LNCaP clone FGC (cell line): ENCODE data around the gene SFR1.
"Not testable (repeated sequence)": the region's sequence is repeated elsewhere in the genome, so short reads cannot be mapped to it uniquely, and the experiment has no call there.

ENCODE experiments used
- DNase-seq: peaks from one replicate; pipeline ENCODE4 v3.0.0-alpha.2; 2011; ENCODE audit warnings: low read depth
- H3K4me3 ChIP-seq: 2 replicates; pipeline ENCODE4 v1.5.1; 2011; ENCODE audit warnings: mild to moderate bottlenecking, low read depth, low read length, control low read depth
- TF ChIP-seq, protein P1 (sequence below): IDR thresholded peaks from 2 replicates; pipeline ENCODE4 v1.5.1; 2012; ENCODE audit warnings: mild to moderate bottlenecking; ENCODE audit not compliant: control insufficient read depth, insufficient read depth; ENCODE audit errors: extremely low read depth

SFR1 gene

DNA sequence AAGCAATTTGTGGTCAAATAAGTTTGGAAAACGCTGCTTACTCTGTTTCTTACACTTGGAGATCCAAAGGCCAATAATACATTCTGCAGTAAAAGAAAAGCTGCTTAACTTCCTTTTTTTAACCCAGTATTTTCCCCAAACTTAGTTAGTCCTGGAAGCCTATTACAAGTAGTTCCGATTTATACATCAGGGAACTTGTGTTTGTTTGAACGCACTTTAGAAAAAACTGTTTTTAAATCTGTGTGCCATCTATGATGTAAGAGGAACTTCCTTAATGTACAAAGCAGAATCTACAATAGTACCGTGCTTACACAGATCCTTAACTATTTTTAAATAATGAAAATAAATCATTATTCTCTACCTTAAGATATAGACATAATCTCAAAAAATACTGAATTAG lies 23.0 kb downstream of the SFR1 start:
- no peak overlapping the region for H3K4me3 ChIP-seq
- no peak for DNase-seq
- TF ChIP-seq, protein P1, sequence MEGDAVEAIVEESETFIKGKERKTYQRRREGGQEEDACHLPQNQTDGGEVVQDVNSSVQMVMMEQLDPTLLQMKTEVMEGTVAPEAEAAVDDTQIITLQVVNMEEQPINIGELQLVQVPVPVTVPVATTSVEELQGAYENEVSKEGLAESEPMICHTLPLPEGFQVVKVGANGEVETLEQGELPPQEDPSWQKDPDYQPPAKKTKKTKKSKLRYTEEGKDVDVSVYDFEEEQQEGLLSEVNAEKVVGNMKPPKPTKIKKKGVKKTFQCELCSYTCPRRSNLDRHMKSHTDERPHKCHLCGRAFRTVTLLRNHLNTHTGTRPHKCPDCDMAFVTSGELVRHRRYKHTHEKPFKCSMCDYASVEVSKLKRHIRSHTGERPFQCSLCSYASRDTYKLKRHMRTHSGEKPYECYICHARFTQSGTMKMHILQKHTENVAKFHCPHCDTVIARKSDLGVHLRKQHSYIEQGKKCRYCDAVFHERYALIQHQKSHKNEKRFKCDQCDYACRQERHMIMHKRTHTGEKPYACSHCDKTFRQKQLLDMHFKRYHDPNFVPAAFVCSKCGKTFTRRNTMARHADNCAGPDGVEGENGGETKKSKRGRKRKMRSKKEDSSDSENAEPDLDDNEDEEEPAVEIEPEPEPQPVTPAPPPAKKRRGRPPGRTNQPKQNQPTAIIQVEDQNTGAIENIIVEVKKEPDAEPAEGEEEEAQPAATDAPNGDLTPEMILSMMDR = no peak

DNA sequence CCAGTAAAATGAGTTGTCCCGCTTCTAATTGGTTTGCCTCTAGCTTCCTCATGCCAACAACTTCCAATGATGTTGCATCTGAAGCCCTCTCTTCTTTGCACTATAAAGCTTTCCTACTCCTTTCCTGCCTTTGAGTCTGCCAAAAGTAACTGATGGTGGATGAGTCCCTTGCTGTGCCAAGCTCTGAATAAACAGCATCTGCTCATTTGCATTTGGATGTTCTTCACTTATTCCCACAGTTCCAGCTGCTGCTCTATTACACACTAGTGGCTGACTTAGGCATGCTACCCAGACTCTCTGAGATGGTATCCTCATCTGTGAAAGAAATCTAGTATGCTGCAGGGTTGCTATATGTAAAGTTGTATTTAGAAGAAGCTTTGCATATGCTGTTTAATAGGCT lies 24.9 kb downstream of the SFR1 start:
- TF ChIP-seq, protein P1 = no peak
- no peak for DNase-seq
- H3K4me3 ChIP-seq = no peak overlapping the region

DNA sequence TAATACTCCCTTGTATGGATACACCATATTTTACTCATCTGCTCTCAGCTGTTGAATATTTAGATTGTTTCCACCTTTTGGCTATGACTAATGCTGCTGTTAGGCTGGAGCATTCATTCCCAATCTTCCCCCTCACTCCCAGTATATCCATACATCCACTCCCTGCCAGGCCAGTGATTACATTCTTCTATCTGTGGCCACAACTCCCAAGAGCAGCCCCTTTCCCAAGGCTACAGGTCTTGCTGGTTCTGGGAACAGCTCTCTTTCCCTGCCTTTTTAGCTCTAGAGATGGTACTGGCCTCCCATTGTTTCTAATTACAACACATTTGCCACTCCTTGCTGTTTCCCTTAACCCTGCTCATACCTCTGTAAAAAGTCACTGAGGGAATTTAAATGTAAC lies 28.2 kb downstream of the SFR1 start:
- H3K4me3 ChIP-seq = no peak overlapping the region
- DNase-seq = no peak
- TF ChIP-seq, protein P1 = no peak

DNA sequence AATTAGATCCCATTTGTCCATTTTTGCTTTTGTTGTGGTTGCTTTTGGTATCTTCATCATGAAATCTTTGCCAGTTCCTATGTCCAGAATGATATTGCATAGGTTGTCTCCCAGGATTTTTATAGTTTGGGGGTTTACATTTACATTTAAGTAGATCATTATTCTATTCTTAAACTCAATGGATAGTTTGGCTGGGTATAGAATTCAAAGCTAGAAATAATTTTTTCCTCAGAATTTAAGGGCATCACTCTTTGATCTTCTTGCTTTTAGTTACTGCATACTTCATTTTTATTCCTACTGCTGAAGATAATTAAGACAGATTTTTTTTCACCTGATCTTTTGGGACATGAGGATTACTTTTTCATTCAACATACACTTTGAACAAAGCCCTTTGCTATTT lies 29.8 kb downstream of the SFR1 start:
- H3K4me3 ChIP-seq = no peak overlapping the region
- DNase-seq = no peak
- TF ChIP-seq, protein P1 = no peak

DNA sequence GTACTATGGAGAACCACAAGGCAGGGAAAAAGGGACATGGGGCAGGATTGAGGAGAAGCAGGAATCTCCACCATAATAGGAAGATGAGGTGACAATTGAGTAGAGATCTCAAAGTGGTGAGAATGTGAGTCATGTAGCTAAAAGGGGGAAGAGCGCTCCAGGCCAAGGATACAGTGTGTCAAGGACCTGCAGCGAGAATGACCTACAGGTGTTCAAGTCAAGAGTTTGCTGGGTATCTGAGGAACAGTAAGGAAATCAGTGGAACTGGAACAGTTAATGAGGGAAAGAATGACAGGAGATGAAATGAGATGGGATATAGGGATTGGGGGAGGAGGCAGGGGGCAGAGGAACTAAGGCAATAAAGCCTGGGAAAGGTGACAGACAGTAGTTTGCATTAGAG lies 33.6 kb downstream of the SFR1 start:
- DNase-seq = no peak
- no peak overlapping the region for H3K4me3 ChIP-seq
- TF ChIP-seq, protein P1 = no peak

DNA sequence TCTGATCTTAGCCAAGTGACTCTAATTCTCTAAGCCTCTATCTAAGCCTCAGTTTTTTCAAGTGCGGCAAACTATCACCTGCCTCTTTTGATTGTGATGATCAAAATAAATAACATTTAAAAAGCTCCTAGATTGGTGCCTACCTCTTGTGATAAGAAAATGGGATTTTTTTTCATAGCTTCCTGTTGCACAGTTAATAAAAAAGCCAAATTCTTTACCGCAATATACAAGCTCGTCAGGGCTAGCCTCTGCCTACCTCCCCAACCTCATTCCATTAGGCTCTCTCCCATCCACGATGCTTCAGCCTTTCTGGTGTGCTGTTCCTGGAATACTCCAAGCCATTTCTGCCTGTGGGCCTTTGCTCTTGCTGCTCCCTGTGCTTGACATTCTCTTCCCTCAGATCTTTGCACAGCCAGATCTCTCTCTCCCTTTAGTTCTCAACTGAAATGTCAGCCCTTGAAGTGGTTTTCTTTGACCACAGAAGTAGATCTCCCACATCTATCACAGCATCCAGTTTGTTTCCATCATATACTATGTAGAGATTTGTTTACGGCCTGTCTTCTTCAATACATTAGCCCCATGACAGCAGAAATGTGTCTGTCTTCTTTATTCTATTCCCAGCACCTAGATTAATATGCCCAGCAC lies 48.8 kb downstream of the SFR1 start:
- H3K4me3 ChIP-seq = no peak overlapping the region
- TF ChIP-seq, protein P1 = no peak
- DNase-seq = no peak

DNA sequence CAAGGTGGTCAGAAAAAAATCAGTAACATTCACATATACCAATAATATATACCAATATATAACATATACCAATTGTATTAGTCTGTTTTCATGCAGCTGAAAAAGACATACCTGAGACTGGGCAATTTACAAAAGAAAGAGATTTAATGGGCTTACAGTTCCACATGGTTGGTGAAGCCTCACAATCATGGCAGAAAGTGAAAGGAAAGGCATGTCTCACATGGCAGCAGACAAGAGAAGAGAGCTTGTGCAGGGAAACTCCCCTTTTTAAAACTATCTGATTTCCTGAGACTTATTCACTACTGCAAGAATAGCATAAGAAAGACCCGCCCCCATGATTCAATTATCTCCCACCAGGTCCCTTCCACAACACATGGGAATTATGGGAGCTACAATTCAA lies 52.2 kb downstream of the SFR1 start:
- DNase-seq, H3K4me3 ChIP-seq: not testable (repeated sequence)
